Sigmoid colon (tissue), 7 donors: ENCODE results near the gene SH3RF2. TPM values are rescaled to one million over a fixed set of nuclear protein-coding genes. Genes with fewer than 3 reads are reported as not detected.

Source experiments
- DNase-seq: peaks from one replicate; pipeline ENCODE4 v3.0.0-alpha.2; 2019
- H3K27ac ChIP-seq, 4 donors: fragments of 200-600 bp; sonication (generic); one replicate each; pipeline ENCODE4 v1.5.1; 2016 to 2019; ENCODE audit warnings: mild to moderate bottlenecking in 1 of 4
- H3K27me3 ChIP-seq, 3 donors: fragments of 200-600 bp; sonication (generic); one replicate each; pipeline ENCODE4 v1.5.1; 2019; ENCODE audit warnings: mild to moderate bottlenecking in 1 of 3
- H3K36me3 ChIP-seq, 4 donors: fragments of 200-600 bp; sonication (generic); one replicate each; pipeline ENCODE4 v1.5.1; 2016 to 2019
- H3K4me1 ChIP-seq, 4 donors: fragments of 200-600 bp; sonication (generic); one replicate each; pipeline ENCODE4 v1.5.1; 2017 to 2019
- H3K4me3 ChIP-seq, 4 donors: fragments of 200-600 bp; sonication (generic); one replicate each; pipeline ENCODE4 v1.5.1; 2017 to 2019; ENCODE audit warnings: mild to moderate bottlenecking in 2 of 4, moderate library complexity in 1 of 4
- H3K9me3 ChIP-seq, 4 donors: fragments of 200-600 bp in 3 of 4; sonication (generic) in 3 of 4; one replicate each; pipeline versions ENCODE4 v1.5.1 to v1.6.1; 2013 to 2019
- CTCF ChIP-seq, 4 experiments: fragments of 450-650 bp in 3 of 4; fragments of 200-600 bp in 1 of 4; IDR thresholded peaks; one replicate each; pipeline ENCODE4 v1.5.1; 2016 to 2019; ENCODE audit warnings: antibody characterized with exemption in 4 of 4, mild to moderate bottlenecking in 3 of 4, moderate library complexity in 2 of 4
- EP300 ChIP-seq, 4 donors: sonication (generic); formaldehyde crosslinking; IDR thresholded peaks; one replicate each; pipeline ENCODE4 v1.6.1; 2017; ENCODE audit warnings: antibody characterized with exemption in 4 of 4
- POLR2A ChIP-seq, 2 donors: fragments of 450-650 bp; IDR thresholded peaks; one replicate each; pipeline ENCODE4 v1.6.1; 2016; ENCODE audit warnings: antibody characterized with exemption in 2 of 2, mild to moderate bottlenecking in 2 of 2, moderate library complexity in 2 of 2
- POLR2AphosphoS5 ChIP-seq, 4 donors: sonication (generic); formaldehyde crosslinking; IDR thresholded peaks; one replicate each; pipeline ENCODE4 v1.6.1; 2017; ENCODE audit warnings: antibody characterized with exemption in 4 of 4
- WGBS, 2 donors: extraction: QIAGEN DNeasy Blood & Tissue Kit; methylation state at CpG; one replicate each; pipeline ENCODE4 v1.1.7; 2013; 5-methylcytosine and 5-hydroxymethylcytosine counted together
- intact Hi-C: fragments of 100-400 bp; cut with DNase I; formaldehyde crosslinking; loops from one replicate; pipeline ENCODE4 v1.15.1; 2023
- polyA plus RNA-seq, 3 donors: library from polyadenylated mRNA; stranded (reverse); fragments of 200-250 nt; gene quantifications; one replicate each; pipeline ENCODE4 v1.2.3, GENCODE V29; 2013
- total RNA-seq, 4 donors: library from RNA; depleted of rRNA; stranded (reverse); fragments of >200 nt; gene quantifications; one replicate each; pipeline ENCODE4 v1.1.0, GENCODE V29; 2016
- donor health status: healthy with polysubstance abuse.
- donor health status: Bipolar disorder and iron deficiency.
- donor health status: healthy.

Gene SH3RF2
- total and polyA plus RNA-seq, 7 donors: 0.28 to 37.9 (median 1.4) TPM

GRCh38 chr5:145982572-145983318, 46.4 kb downstream of the SH3RF2 start:
- WGBS, 2 donors: 68 to 81% methylated on average over 3 of the region's 3 CpGs
- intact Hi-C loops: no loop called here
- TF ChIP-seq POLR2AphosphoS5 (IDR thresholded peaks at IDR 0.05): no peak
- no peak for TF ChIP-seq POLR2A (IDR thresholded peaks at IDR 0.05)
- TF ChIP-seq EP300 (IDR thresholded peaks at IDR 0.05): no peak
- TF ChIP-seq CTCF (IDR thresholded peaks at IDR 0.05): no peak
- H3K4me3 ChIP-seq: no peak overlapping the region
- H3K9me3 ChIP-seq: peaks cover 0 to 4% (median 0%) of the 10 kb centered on the region in 4 donors
- H3K27ac ChIP-seq: no peak overlapping the region
- no peaks in the 10 kb centered on the region for H3K27me3 ChIP-seq
- H3K4me1 ChIP-seq: no peaks in the 10 kb centered on the region
- H3K36me3 ChIP-seq: no peaks in the 10 kb centered on the region
- no peak for DNase-seq

GRCh38 chr5:145983446-145983845, 47.1 kb downstream of the SH3RF2 start:
- Histone ChIP-seq H3K27ac (no peak overlapping the region), H3K9me3 (peaks cover 0 to 4% (median 0%) of the 10 kb centered on the region in 4 donors), H3K27me3 (no peaks in the 10 kb centered on the region), H3K4me3 (no peak overlapping the region), H3K36me3 (no peaks in the 10 kb centered on the region), H3K4me1 (no peaks in the 10 kb centered on the region)
- TF ChIP-seq POLR2A (IDR thresholded peaks at IDR 0.05) (no peak), CTCF (IDR thresholded peaks at IDR 0.05) (no peak), POLR2AphosphoS5 (IDR thresholded peaks at IDR 0.05) (no peak), EP300 (IDR thresholded peaks at IDR 0.05) (no peak)
- no peak for DNase-seq
- 94 to 95% methylated on average over 2 of the region's 2 CpGs for WGBS, 2 donors
- intact Hi-C loops: no loop called here

- Histone ChIP-seq H3K4me3 (no peak overlapping the region), H3K4me1 (no peaks in the 10 kb centered on the region), H3K36me3 (no peaks in the 10 kb centered on the region), H3K9me3 (peaks cover 0 to 4% (median 0%) of the 10 kb centered on the region in 4 donors), H3K27me3 (no peaks in the 10 kb centered on the region), H3K27ac (no peak overlapping the region)
- DNase-seq: no peak
- WGBS, 2 donors: 71 to 76% methylated on average over 2 of the region's 2 CpGs
- intact Hi-C loops: no loop called here
- no peak for TF ChIP-seq EP300 (IDR thresholded peaks at IDR 0.05)
- TF ChIP-seq POLR2AphosphoS5 (IDR thresholded peaks at IDR 0.05): no peak
Measured at GRCh38 chr5:145984072-145984471, 47.7 kb downstream of the SH3RF2 start.

GRCh38 chr5:145987856-145988255, 51.5 kb downstream of the SH3RF2 start:
- WGBS, 2 donors: 61 to 73% methylated on average over 1 of the region's 1 CpG
- intact Hi-C loops: no loop called here
- Histone ChIP-seq H3K4me1 (no peaks in the 10 kb centered on the region), H3K27ac (no peak overlapping the region), H3K36me3 (no peaks in the 10 kb centered on the region), H3K9me3 (peaks cover 0 to 4% (median 0%) of the 10 kb centered on the region in 4 donors), H3K4me3 (no peak overlapping the region), H3K27me3 (no peaks in the 10 kb centered on the region)
- DNase-seq: no peak
- no peak for TF ChIP-seq POLR2A (IDR thresholded peaks at IDR 0.05)
- TF ChIP-seq POLR2AphosphoS5 (IDR thresholded peaks at IDR 0.05): no peak
- no peak for TF ChIP-seq EP300 (IDR thresholded peaks at IDR 0.05)
- no peak for TF ChIP-seq CTCF (IDR thresholded peaks at IDR 0.05)

- H3K36me3 ChIP-seq: no peaks in the 10 kb centered on the region
- no peaks in the 10 kb centered on the region for H3K4me1 ChIP-seq
- H3K27me3 ChIP-seq: no peaks in the 10 kb centered on the region
- H3K27ac ChIP-seq: no peak overlapping the region
- DNase-seq: no peak
- intact Hi-C loops: no loop called here
- peaks cover 0 to 6% (median 0%) of the 10 kb centered on the region in 4 donors for H3K9me3 ChIP-seq
- 65 to 76% methylated on average over 2 of the region's 2 CpGs for WGBS, 2 donors
- no peak for TF ChIP-seq EP300 (IDR thresholded peaks at IDR 0.05)
- no peak for TF ChIP-seq POLR2A (IDR thresholded peaks at IDR 0.05)
- H3K4me3 ChIP-seq: no peak overlapping the region
Measured at GRCh38 chr5:145988993-145989392, 52.6 kb downstream of the SH3RF2 start.
